Stimulated activated CD4-positive, alpha-beta T cell treated with anti-CD3 and anti-CD28 coated beads, Interleukin-2, amount 100 ng/mL, for 4 hours (primary cell): ENCODE data around the gene DNAH1.
A peak's percentile ranks its signal among the peaks of the same experiment; 100 is the strongest.
"Not testable (repeated sequence)": the region's sequence is repeated elsewhere in the genome, so short reads cannot be mapped to it uniquely, and the experiment has no call there.

Experiments
- DNase-seq: peaks from one replicate; pipeline ENCODE4 v3.0.0-alpha.2; 2020; ENCODE audit warnings: low read depth

The DNAH1 gene

GRCh38 chr3:52315977-52316764, at the start of gene DNAH1:
TSS of gene DNAH1 (plus strand) at chr3:52316319. CDS start at chr3:52322443, 6,124 bp downstream.
- DNase-seq: no peak

DNA sequence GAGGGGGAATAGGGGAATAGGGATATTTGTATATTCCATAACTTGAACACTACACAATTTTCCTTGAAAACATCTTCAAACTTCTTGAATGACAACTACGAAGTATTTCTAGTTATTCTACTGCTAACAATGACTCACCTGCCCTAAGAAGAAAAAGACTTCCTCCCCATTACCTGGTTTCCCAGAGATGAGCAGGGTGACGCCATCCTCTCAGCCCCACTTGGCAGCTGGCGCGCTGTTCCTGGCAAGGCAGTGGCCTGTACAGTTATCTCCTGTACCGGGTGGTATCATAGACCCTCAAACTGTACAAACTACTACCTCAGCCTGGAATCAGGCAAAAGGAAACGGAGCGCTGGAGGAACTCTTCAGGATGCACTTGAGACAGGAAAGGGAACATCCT, 48.1 kb upstream of the DNAH1 start:
- peak; percentile 59 for DNase-seq

DNA sequence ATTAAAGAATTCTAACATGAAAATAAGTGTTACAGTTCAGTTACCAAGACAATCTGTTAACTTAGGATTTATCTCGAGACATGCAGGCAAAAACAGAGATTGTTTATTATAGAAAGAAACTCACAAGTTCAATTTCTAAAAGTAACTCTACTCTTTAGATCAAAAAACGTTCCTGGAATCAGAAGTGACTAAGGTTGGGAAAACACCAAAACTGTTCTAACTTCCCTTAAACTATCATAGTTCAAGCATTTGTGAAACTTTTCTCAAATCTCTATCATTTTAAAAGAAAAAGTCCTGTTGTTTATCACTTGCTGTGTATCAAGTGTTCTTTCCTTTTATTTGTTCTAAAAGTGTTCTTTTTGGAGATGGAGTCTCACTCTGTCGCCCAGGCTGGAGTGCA, 46.3 kb upstream of the DNAH1 start:
- DNase-seq: no peak

DNA sequence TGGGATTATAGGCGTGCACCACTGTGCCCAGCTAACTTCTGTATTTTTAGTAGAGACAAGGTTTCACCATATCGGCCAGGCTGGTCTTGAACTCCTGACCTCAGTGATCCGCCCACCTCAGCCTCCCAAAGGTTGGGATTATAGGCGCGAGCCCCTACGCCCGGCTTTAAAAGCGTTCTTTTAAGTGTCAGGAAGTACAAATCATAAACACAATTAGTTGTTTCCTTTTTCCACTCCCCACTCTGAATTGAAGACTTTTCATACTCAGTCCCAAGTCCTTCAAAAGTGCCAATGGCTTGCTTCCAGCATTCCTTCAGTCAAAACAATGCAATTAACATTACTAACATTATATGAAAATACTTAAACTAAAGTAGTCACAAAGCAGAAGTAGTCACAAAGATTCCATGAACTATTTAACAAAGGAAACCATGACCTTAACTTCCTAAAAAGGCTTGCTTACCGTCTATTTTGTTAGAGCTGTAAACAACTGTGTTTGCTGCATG, 45.8 kb upstream of the DNAH1 start:
- no peak for DNase-seq

- not testable (repeated sequence) for DNase-seq
Observed at GRCh38 chr3:52272172-52272571, 43.9 kb upstream of the DNAH1 start.

GRCh38 chr3:52272831-52273230, 43.3 kb upstream of the DNAH1 start:
- no peak for DNase-seq

DNA sequence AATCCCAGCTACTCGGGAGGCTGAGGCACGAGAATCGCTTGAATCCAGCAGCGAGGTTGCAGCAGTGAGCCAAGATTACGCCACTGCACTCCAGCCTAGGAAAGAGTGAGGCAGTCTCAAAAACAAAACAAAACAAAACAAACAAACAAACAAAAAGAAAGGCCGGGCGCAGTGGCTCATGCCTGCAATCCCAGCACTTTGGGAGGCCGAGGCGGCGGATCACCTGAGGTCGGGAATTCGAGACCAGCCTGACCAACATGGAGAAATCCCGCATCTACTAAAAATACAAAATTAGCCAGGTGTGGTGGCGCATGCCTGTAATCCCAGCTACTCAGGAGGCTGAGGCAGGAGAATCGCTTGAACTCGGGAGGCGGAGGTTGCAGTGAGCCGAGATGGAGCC, 41.3 kb upstream of the DNAH1 start:
- not testable (repeated sequence) for DNase-seq

DNA sequence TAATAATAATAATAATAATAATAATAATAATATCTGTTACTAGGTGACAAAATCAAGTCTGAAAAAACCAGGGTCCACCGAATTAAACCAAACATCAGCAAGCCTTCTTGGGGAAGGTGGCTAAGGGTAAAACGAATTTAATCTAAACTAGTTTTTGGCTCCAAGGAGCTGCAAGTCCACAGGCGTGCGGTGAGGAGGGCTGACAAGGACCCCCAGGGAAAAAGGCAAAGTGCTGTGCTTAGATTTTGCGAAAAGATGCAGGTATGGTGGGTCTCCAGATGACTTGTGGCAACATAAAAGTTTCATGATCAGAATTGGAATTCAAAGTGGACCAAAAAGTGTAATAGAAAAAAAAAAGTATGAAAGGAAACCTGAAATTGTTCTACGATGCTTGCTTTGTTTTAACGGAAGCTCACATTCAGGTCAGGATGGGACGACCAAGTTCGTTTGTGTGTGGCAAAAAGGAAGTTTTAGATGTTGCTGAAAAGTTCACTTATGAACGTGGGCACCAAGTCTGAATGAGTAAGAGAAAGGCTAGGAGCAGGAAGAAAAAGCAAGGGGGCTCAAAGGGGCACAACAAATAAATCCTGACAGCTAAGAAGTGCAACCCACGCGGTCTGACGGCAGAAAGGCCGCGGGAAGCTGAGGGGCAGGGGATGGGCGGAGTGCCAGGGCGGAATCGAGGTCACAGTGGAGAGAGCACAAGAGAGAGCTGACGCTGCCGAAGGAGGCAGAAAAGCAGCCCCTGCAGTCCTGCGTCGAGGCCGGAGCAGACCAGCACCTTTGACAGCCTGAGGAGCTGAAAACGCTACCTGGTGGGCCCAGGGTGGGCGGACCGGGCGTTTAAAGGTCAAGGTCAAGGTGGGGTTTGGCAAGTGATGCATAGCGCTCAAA, 38.8 kb upstream of the DNAH1 start:
- DNase-seq: peak; percentile 67

GRCh38 chr3:52277972-52278509, 38.1 kb upstream of the DNAH1 start:
- peak; percentile 41 for DNase-seq

- DNase-seq: peak; percentile 96
Observed at GRCh38 chr3:52278510-52279069, 37.5 kb upstream of the DNAH1 start, which contains the start of gene WDR82. TSS of gene WDR82 (minus strand) at chr3:52278649. CDS start at chr3:52278361, 288 bp downstream.

GRCh38 chr3:52279596-52279995, 36.5 kb upstream of the DNAH1 start:
- DNase-seq: no peak

- DNase-seq: no peak
Observed at GRCh38 chr3:52280050-52280461, 36.1 kb upstream of the DNAH1 start.

- DNase-seq: no peak
Observed at GRCh38 chr3:52281981-52282801, 33.9 kb upstream of the DNAH1 start.

DNA sequence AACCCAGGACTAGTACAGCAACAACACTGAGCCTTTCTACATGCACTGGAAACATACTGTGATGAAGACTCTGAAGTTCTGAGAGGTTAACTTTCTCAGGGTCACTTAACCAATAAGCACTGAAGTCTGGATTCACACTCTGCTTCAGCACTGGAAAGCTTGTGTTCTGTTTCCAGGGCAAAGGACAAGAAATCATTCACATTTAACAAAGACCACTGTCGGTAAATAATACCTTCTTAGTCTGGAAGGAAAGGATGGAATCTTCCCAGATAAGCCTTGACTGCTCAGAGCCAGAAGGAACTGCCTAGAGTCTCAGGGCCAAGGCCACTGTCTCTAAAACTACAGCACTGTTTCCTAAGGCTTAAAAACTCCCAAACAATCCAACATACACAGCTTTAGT, 32.8 kb upstream of the DNAH1 start:
- DNase-seq: no peak

- not testable (repeated sequence) for DNase-seq
Observed at GRCh38 chr3:52284051-52284450, 32.1 kb upstream of the DNAH1 start.

DNA sequence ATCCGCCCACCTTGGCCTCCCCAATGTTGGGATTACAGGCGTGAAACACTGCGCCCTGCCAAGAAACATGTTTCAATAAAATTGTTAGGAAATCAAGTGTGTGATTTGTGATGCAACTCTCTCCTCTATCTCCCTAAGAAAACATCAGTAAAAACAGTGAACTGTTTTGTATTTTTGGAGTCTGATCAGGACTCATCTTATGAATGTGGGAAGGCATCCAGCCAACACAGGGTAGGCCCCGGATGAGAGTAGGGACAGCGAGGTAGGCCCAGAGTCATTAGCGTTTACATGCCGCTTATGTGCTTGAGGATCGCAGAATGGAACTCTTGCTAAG, 29.4 kb upstream of the DNAH1 start:
- no peak for DNase-seq

GRCh38 chr3:52288674-52289073, 27.4 kb upstream of the DNAH1 start:
- DNase-seq: no peak

- no peak for DNase-seq
Observed at GRCh38 chr3:52289338-52289746, 26.8 kb upstream of the DNAH1 start.

DNA sequence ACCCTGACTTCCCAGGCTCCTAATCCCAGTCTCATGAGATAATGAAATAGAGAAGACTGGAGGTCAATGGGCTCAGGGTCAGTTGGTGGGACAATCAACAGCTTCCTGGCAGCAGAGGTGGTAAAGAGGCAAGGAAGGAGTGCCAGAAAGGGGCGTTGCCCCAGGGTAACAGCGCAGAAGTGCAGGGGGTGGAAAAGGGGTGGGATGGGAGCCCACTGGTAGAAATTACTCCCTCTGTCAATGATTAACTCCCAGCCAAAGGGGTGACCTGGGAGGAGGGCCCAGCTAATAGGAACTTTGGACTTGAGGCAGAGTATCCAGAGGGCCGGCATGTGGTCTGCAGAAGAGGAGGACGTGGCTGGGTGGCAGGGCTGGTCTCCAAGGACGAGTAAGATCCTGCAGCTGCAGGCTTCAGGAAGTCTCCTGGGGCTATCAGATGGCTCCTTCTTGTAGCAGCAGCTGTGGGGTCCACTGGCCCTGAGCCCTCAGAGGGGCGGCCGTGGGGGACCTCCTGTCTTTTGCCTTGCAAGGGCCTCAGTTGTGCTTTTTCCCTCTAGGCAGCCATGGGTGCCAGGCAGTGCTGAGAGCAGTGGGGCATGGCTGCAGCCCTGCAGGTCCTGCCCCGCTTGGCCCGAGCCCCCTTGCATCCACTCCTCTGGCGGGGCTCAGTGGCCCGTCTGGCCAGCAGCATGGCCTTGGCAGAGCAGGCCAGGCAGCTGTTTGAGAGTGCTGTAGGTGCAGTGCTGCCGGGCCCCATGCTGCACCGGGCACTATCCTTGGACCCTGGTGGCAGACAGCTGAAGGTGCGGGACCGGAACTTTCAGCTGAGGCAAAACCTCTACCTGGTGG, 26.1 kb upstream of the DNAH1 start:
- no peak for DNase-seq
